Measurements from ENCODE around the gene LYZL6.
"Not testable (repeated sequence)": the region's sequence is repeated elsewhere in the genome, so short reads cannot be mapped to it uniquely, and the experiment has no call there.

LYZL6 gene

GRCh38 chr17:35898283-35899070 lies 45.0 kb downstream of the LYZL6 start:
- no peak for DNase-seq (ENCODE audit: extremely low read depth, low read depth)
- no peak for TF ChIP-seq CTCF (IDR thresholded peaks at IDR 0.05; ENCODE audit: low read depth, low read length)

DNA sequence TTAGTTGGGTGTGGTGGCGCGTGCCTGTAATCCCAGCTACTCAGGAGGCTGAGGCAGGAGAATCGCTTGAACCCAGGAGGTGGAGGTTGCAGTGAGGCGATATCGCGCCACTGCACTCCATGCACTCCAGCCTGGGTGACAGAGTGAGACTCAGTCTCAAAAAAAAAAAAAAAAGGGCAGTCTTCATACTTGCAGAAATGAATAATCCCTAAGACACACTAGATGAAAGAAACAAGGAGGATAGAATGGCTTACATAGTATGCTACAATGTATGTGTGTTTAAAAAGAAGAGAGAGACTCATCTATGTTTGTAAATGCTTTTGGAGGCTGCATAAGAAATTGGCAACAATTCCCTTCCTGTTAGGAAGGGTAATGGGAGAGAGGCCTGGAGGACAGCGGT lies 45.7 kb downstream of the LYZL6 start:
- not testable (repeated sequence) for DNase-seq (ENCODE audit: extremely low read depth, low read depth)

DNA sequence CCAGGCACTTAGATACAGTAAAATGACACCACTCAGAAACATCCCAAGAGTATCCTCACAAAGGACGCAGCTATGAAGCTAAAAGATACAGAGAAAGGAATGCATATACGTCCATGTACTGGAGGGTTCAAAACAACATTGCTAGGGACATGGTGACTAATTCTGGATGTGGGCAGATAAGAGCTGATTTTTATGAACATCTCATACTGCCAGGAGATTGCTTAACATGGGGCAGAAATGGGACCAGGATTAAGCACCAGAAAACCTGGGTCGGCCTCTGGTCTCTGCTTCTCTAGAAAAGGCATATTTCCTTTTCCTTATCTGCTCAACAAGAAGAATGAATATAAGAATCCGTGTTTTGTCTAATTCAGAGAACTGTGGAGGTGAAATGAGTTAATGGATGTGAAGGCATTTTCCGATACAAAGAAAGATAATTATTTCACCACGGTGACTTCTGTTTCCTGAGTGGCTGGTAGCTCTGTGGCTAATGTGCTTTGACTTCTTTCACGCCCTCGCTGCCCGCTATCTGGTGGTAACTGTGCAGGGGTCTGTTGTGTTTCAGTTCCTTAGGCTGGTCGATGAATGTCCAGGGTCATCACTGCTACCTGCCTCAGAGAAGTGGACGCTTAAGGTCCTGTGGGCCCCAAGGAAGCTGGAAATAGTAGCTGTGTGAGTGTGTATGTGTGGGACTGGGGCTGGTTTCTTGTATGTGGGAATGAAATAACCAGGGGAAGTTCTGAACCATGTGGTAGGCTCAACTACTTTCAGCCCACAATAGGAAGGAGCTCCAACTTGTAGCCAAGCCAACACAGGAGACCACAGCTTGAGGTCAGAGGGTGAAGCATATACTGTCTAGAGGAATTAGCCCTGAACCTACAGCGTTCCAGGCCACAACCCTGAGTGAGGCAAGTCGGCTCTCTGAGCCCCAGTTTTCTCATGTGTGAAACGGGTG lies 47.6 kb downstream of the LYZL6 start:
- no peak for TF ChIP-seq CTCF (IDR thresholded peaks at IDR 0.05; ENCODE audit: low read depth, low read length)
- no peak for DNase-seq (ENCODE audit: extremely low read depth, low read depth)

GRCh38 chr17:35894206-35894605 lies 49.3 kb downstream of the LYZL6 start:
- no peak for DNase-seq (ENCODE audit: extremely low read depth, low read depth)
- no peak for TF ChIP-seq CTCF (IDR thresholded peaks at IDR 0.05; ENCODE audit: low read depth, low read length)

- no peak for TF ChIP-seq CTCF (IDR thresholded peaks at IDR 0.05; ENCODE audit: low read depth, low read length)
- DNase-seq (ENCODE audit: extremely low read depth, low read depth), result no peak
Observed at GRCh38 chr17:35893751-35894150, 49.8 kb downstream of the LYZL6 start.

DNA sequence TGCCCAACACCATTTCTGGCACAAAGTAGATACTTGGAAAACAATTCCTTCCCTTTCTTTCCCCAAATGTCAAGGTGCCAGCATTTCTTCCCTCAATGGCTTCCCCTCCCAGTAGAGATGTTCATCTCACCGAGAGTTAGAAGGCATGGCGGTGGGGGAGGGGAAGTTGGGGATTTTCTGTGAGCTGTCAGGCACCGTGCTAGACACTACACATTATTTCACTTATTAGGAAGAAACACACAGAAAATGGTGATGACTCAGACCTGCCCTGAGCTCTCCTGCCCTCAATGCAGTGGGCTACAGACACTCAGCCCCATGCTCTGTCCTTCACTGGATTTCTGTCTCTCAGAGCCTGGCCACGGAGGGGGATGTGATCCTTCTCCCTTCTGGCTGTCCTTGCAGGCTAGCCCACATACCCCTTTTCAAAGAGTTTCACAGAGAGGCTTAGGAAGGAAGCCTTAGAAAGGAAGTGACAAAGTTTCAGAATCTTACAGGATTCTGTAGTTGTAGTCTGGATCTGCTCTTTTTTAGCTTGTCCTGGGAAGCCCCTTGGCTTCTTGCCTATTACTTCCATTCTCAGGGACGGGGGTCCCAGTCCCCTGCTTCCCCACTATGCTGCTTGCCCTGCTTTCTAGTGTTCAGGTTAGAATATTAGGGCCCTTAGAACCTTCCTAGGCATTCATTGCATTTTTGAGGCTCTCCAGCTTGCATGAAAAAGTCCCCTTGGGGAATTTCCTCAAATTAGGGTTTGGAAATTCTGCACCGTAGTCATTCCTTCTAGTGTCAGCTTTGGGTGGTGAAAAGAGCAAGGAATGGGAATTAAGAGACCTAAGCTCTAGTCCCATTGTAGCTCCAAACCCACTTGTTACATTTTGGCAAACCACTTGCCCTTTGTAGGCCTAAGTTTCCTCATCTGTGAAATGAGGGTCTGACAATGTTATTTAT lies 51.1 kb downstream of the LYZL6 start:
- TF ChIP-seq CTCF (IDR thresholded peaks at IDR 0.05; ENCODE audit: low read depth, low read length), result no peak
- no peak for DNase-seq (ENCODE audit: extremely low read depth, low read depth)

DNA sequence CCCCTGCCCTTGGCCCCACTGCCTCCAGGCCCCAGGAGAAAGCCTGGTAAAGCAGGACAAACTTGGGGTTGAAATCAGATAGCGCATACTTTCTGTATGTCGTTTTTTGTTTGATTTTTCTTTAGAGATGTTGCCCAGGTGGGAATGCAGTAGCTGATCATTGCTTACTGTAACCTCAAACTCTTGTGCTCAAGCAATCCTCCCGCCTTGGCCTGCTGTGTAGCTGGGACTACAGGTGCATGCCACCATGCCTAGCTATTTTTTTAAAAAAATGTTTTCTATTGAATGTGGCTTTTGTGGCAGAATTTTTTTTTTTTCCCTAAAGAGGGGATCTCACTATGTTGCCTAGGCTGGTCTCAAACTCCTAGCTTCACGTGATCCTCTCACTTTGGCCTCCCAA lies 52.2 kb downstream of the LYZL6 start:
- no peak for TF ChIP-seq CTCF (IDR thresholded peaks at IDR 0.05; ENCODE audit: low read depth, low read length)
- DNase-seq (ENCODE audit: extremely low read depth, low read depth), result no peak

Measured in AG09319 (cell line).